Measurements from ENCODE around the gene IL1RN.

IL1RN gene

GRCh38 chr2:113129519-113130078, 2.2 kb downstream of the IL1RN start:
- no peak for TF ChIP-seq CTCF (IDR thresholded peaks at IDR 0.05; ENCODE audit: borderline replicate concordance, insufficient read depth, low read depth, low read length)
- no peak overlapping the region for H3K4me3 ChIP-seq (ENCODE audit: low read depth, low read length)

GRCh38 chr2:113131352-113132185, 4.2 kb downstream of the IL1RN start:
- no peak overlapping the region for H3K4me3 ChIP-seq (ENCODE audit: low read depth, low read length)
- no peak for TF ChIP-seq CTCF (IDR thresholded peaks at IDR 0.05; ENCODE audit: borderline replicate concordance, insufficient read depth, low read depth, low read length)

- no peak overlapping the region for H3K4me3 ChIP-seq (ENCODE audit: low read depth, low read length)
- no peak for TF ChIP-seq CTCF (IDR thresholded peaks at IDR 0.05; ENCODE audit: borderline replicate concordance, insufficient read depth, low read depth, low read length)
Observed at GRCh38 chr2:113132414-113133021, 5.1 kb downstream of the IL1RN start.

- TF ChIP-seq CTCF (IDR thresholded peaks at IDR 0.05; ENCODE audit: borderline replicate concordance, insufficient read depth, low read depth, low read length) = no peak
- no peak overlapping the region for H3K4me3 ChIP-seq (ENCODE audit: low read depth, low read length)
Observed at GRCh38 chr2:113133704-113134598, 6.6 kb downstream of the IL1RN start.

GRCh38 chr2:113134717-113135116, 7.3 kb downstream of the IL1RN start:
- H3K4me3 ChIP-seq (ENCODE audit: low read depth, low read length) = no peak overlapping the region
- no peak for TF ChIP-seq CTCF (IDR thresholded peaks at IDR 0.05; ENCODE audit: borderline replicate concordance, insufficient read depth, low read depth, low read length)

- no peak overlapping the region for H3K4me3 ChIP-seq (ENCODE audit: low read depth, low read length)
- no peak for TF ChIP-seq CTCF (IDR thresholded peaks at IDR 0.05; ENCODE audit: borderline replicate concordance, insufficient read depth, low read depth, low read length)
Observed at GRCh38 chr2:113135317-113135716, 7.9 kb downstream of the IL1RN start.

Data from GM12875 (cell line).